Stimulated activated CD4-positive, alpha-beta T cell treated with anti-CD3 and anti-CD28 coated beads, Interleukin-1b, Interleukin-23, amount 100 ng/mL, for 4 hours (primary cell): Measurements from ENCODE around the gene MDM1.

ENCODE experiments used
- DNase-seq, 2 donors: peaks; one replicate each; pipeline ENCODE4 v3.0.0-alpha.2; 2020; ENCODE audit warnings: low read depth in 2 of 2

MDM1 gene

DNA sequence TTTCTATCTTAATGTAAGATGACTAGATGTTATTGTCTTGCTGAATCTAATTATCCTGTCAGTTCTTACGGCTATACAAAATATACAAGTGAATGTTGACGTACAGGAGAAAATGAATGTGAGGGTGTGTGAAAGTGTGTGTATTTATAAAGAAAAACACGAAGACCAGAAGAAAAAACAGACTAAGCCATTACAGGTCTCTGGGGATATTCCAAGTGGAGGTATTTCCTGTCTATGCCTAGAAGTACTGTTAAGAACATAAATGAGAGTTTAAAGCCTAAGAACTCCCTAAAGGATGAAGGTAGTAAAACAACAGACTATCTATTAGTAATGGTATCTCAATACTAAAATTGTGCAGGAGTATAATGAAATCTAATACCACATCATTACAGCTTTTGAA is 7.6 kb downstream of the MDM1 start:
- DNase-seq = no peak

- no peak for DNase-seq
Measured at GRCh38 chr12:68321140-68321539, 11.0 kb downstream of the MDM1 start.

GRCh38 chr12:68319988-68320623 is 12.1 kb downstream of the MDM1 start:
- DNase-seq = no peak

DNA sequence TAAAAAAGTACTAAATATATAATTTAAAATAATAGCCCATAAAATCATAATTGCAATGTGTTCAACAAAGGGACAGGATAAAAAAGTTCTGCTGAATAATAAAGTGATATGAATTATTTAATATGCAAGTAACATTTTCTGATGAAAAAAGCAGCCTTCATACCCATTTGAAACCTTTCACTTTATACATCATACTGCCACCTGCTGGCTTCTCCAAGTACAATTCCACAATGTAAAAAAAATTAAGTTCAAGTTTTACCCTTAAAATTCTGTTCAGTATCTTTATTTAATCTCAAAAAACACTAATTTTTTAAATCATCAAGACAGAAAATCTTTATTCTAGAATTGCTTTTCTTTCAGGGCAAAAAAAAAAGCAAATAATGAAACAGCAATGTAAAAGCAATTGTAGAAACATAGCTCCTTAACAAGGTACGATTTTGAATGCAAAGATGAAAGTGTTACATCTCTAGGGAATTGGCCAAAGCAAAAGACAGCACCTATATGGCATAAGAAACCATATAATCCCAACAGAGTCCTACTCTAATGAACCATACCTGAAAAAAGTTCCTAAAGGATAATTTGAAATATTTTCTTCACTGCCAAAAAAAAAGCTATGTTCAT is 15.0 kb downstream of the MDM1 start:
- peak; percentile 6 to 53 for DNase-seq

DNA sequence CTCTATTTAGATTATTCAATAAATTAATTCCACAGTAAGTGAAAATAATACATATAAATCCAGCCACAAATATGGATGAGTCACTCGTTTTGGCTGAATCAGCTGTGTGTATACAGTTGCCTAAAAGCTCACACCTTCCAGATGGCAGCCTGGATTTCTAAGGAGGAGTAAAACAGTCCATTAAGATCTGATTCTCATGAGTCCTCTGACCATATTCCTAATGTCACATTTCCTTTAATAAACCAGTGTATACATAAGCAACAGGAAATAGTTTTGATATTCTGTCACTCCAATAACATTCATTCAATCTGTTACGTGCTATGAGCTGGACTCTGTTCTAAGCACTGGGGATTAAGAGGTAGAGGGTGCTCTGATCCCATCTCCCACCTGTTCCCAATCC is 21.8 kb downstream of the MDM1 start:
- no peak for DNase-seq

- no peak for DNase-seq
Measured at GRCh38 chr12:68306564-68306963, 25.6 kb downstream of the MDM1 start.

GRCh38 chr12:68305278-68305677 is 26.9 kb downstream of the MDM1 start:
- no peak for DNase-seq

DNA sequence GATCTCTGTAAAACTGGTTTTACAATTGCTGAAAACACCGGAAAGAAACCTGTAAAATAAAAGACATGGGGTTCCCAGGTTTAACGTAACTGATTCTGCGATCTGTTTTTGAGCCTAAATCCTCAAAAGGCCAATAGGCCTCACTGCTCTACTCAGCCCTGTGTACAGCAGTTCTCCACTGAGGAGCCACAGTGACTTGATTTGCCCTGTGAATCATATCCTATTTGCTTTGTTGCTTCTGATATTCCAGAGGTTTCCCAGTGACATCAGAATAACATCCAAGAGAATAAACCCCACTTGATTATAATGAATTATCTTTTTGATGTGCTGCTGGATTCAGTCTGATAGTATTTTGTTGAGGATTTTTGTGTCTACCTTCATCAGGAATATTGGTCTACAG is 27.5 kb downstream of the MDM1 start:
- DNase-seq = no peak

DNA sequence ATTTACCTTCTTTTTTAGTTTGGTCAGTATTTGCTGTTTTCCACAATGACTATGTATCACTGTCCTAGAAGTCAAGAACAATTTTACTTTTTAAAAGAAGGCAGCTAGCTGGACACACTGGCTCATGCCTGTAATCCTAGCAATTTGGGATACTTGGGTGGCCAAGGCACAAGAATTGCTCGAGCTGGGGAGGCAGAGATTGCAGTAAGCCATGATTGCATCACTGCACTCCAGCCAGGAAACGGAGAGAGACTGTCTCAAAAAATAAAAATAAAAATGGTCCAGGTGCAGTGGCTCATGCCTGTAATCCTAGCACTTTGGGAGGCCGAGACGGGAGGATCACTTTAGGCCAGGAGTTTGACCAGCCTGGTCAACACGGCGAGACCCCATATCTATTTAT is 28.3 kb downstream of the MDM1 start:
- no peak for DNase-seq

- no peak for DNase-seq
Measured at GRCh38 chr12:68297929-68298328, 34.2 kb downstream of the MDM1 start.

GRCh38 chr12:68294251-68294650 is 37.9 kb downstream of the MDM1 start:
- no peak for DNase-seq

GRCh38 chr12:68293347-68293746 is 38.8 kb downstream of the MDM1 start:
- no peak for DNase-seq

GRCh38 chr12:68292151-68292943 is 39.8 kb downstream of the MDM1 start:
- DNase-seq = no peak

DNA sequence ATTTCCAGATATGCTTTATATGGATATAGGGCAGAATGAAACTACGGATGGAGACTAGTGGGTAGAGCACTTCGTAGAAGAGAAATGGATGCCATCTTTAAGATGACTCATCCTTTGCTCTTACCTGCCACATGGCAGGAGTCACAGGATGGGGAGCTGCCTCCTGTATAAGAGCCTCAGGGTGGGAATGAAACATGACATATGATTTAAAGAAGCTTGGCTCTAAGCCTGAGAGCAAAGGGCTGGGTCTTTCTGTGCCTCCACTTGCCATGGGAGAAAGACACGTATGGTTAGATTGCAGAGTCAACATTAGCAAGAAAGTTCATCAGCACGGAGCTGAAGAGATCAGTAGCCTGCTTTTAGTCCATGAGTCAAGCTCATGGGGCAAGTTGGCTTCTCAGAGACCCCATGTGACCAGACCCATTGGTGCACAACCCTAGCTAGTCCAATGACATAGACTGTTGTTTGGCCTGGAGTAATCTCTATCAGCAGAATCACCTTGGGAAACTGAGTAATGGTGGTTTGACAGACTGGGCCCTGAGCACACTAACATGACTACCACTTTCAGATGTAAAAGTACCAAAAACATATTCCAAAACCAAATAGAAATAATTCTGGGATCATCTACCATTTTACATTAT is 40.6 kb downstream of the MDM1 start:
- DNase-seq = no peak

DNA sequence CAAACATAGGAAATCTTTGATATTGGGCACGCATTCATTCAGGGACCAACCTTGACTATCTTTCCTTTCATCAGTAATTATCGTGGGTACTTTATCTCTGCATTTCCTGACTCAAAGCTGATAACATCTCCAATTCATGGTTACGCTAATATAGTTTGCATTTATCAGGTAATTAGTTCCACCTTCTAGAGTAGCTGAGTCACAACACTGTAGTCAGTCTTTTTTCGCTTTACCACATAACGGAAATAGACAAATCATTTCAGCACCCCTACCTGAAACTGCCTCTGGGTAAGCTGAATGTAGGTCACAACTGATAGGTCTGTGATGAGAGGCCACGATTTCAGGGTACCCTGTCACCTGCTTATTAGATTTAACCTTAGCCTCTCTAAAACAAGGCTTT is 42.0 kb downstream of the MDM1 start:
- peak in 1 of 2 donors; percentile 27 for DNase-seq

GRCh38 chr12:68287106-68287505 is 45.1 kb downstream of the MDM1 start:
- no peak for DNase-seq

GRCh38 chr12:68286396-68286795 is 45.8 kb downstream of the MDM1 start:
- no peak for DNase-seq

DNA sequence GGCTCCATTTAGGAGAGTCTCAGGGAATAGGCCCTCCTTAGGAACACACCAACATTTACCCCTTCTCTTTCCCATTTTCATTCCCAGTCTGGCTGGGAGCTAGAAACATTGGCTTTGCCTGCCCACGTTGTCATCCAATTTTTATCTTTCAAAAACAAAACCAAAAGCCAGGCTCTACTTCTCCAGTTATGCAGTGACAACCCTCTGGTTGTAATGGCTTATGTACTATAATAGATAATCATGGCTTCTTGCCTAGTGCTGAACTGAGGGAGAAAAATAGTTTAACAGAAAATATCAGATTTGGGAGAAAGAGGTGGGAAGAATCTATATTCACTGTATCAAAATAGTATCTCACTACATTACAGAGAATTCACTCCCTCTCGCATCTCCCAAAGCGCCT is 46.6 kb downstream of the MDM1 start:
- no peak for DNase-seq

GRCh38 chr12:68281322-68282077 is 50.7 kb downstream of the MDM1 start:
- DNase-seq = no peak

DNA sequence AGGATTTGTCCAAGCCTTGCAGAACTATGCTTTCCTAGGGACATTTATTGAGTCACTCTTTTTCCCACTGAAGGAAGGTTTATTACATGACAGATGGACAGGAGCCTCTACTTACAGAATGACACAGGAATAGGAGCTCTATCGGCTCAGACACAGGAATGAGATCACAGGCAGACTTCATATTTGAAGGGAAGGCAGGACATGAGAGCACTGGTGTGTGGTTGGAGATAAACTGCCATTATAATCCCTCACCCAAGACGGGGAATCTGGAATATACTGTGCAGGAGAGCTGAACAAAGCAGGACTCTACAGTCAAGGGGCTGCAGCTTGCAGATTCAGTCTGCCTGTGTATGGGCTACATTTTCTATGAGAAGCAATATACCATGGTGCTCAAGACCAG is 51.9 kb downstream of the MDM1 start:
- DNase-seq = no peak

DNA sequence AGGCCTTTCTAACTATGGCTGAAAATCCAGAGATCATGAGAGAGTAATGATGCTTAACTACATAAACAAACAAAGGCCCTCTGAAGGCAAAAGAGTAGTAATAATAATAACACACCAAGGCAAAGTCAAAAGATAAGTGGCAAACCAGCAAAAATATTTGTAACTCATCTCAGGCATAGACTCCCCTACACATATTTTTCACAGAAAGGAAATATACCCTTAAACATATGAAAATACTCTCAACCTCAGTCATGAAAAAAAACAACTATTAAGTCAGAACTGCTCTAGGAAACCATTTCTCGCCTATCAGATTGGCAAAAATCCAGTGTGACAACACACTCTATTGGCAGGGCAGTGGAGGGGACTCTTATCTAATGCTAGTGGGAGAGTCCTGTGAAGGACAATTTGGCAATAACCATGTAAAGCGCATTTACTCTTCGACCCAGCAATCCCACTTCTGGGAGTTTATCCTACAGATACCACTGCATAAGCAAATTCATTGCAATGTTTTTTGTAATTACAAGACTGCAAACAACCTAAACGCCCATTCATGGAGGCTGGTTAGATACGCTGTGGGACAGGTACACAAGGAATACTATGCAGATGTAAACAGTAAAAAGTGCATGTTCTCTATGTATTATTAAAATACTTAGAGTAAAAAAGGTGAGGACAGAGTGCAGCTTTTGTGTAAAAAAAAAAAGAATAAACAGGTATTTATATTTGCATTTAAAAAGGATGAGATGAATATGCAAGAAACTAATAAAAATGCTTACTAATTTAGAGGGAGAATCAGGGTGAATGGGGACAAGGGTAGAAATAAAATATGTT is 52.7 kb downstream of the MDM1 start:
- no peak for DNase-seq
